MM.1S (cell line): ENCODE measurements around the gene RASA1.
"Not testable (repeated sequence)": the region's sequence is repeated elsewhere in the genome, so short reads cannot be mapped to it uniquely, and the experiment has no call there.

Experiments
- DNase-seq: peaks from one replicate; pipeline ENCODE4 v3.0.0-alpha.2; 2015
- H2AFZ ChIP-seq: fragments of 300-600 bp; sonication (generic); 2 replicates; pipeline ENCODE4 v1.6.0; 2016; ENCODE audit warnings: antibody characterized with exemption, low read length
- H3F3A ChIP-seq: fragments of 300-600 bp; sonication (generic); 2 replicates; pipeline ENCODE4 v1.6.1; 2016; ENCODE audit warnings: mild to moderate bottlenecking, antibody characterized with exemption, low read length, moderate library complexity, mixed read lengths; ENCODE audit not compliant: insufficient read depth
- H3K27ac ChIP-seq: fragments of 300-600 bp; sonication (generic); 2 replicates; pipeline ENCODE4 v1.5.1; 2016; ENCODE audit warnings: mild to moderate bottlenecking, low read length
- H3K27me3 ChIP-seq: fragments of 300-600 bp; sonication (generic); replicated peaks from 2 replicates; pipeline ENCODE4 v1.6.0; 2016; ENCODE audit warnings: low read length; ENCODE audit not compliant: insufficient read depth
- H3K36me3 ChIP-seq: fragments of 300-600 bp; sonication (generic); replicated peaks from 2 replicates; pipeline ENCODE4 v1.6.1; 2016; ENCODE audit warnings: mild to moderate bottlenecking, low read length, mixed read lengths; ENCODE audit not compliant: insufficient read depth
- H3K4me1 ChIP-seq: fragments of 300-600 bp; sonication (generic); 2 replicates; pipeline ENCODE4 v1.6.1; 2016; ENCODE audit warnings: low read length, mixed read lengths
- H3K4me2 ChIP-seq: fragments of 300-600 bp; sonication (generic); 2 replicates; pipeline ENCODE4 v1.6.0; 2016; ENCODE audit warnings: low read depth, low read length
- H3K4me3 ChIP-seq: fragments of 300-600 bp; sonication (generic); 2 replicates; pipeline ENCODE4 v1.5.1; 2016; ENCODE audit warnings: low read length, mixed read lengths
- H3K79me2 ChIP-seq: fragments of 300-600 bp; sonication (generic); 2 replicates; pipeline ENCODE4 v1.6.1; 2016; ENCODE audit warnings: mixed run types, low read length, mixed read lengths
- H3K9ac ChIP-seq: fragments of 300-600 bp; sonication (generic); 2 replicates; pipeline ENCODE4 v1.6.1; 2016; ENCODE audit warnings: low read length, mixed read lengths
- H3K9me2 ChIP-seq: fragments of 300-600 bp; sonication (generic); replicated peaks from 2 replicates; pipeline ENCODE4 v1.6.1; 2016; ENCODE audit warnings: mild to moderate bottlenecking, low read length, mixed read lengths; ENCODE audit not compliant: insufficient read depth
- H3K9me3 ChIP-seq: fragments of 300-600 bp; sonication (generic); replicated peaks from 2 replicates; pipeline ENCODE4 v1.6.1; 2016; ENCODE audit warnings: mild to moderate bottlenecking, low read length, mixed read lengths; ENCODE audit not compliant: insufficient read depth
- H4K20me1 ChIP-seq: fragments of 300-600 bp; sonication (generic); 2 replicates; pipeline ENCODE4 v1.6.1; 2016; ENCODE audit warnings: mild to moderate bottlenecking, low read length, moderate library complexity, mixed read lengths; ENCODE audit not compliant: insufficient read depth
- EZH2 ChIP-seq: fragments of 300-600 bp; sonication (generic); optimal IDR thresholded peaks from 2 replicates; pipeline ENCODE3; 2017; ENCODE audit warnings: low read depth, mild to moderate bottlenecking, antibody characterized with exemption, low read length, mixed read lengths
- EZH2phosphoT487 ChIP-seq: fragments of 300-600 bp; sonication (generic); IDR thresholded peaks from 2 replicates; pipeline ENCODE4 v1.6.1; 2018; ENCODE audit warnings: antibody characterized with exemption, low read length
- TF ChIP-seq, protein P1 (sequence below): fragments of 300-600 bp; sonication (generic); IDR thresholded peaks from 2 replicates; pipeline ENCODE4 v1.5.1; 2016; ENCODE audit warnings: antibody characterized with exemption, low read length, mixed read lengths

Gene RASA1

DNA sequence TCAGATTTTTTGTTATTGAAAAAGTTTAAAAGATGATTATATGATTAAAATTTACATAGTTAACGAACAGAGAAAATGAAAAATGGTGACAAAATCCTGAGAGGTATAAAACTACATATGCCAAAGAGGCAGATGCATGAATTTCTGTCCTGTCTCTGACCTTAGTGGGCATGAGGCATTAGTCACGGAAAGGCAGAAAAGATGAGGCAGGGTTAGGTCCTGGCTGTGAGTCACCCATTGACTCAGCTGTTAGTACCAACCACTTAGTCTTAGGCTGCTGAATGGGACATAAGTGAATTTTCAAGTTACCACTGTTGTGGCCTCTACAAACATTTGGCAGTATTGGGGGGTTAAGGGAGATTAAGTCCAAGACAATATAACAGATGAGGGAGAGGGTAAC is 33.1 kb downstream of the RASA1 start:
- no peaks in the 10 kb centered on the region for H3F3A ChIP-seq
- H3K9ac ChIP-seq: no peak overlapping the region
- H3K9me2 ChIP-seq: no peaks in the 10 kb centered on the region
- DNase-seq: no peak
- H4K20me1 ChIP-seq: peaks cover 8% of the 10 kb centered on the region; the same call in 1 of the 2 replicates
- peaks cover 8% of the 10 kb centered on the region; the same call in 1 of the 2 replicates for H3K36me3 ChIP-seq
- no peak overlapping the region for H3K4me2 ChIP-seq
- H3K9me3 ChIP-seq: no peaks in the 10 kb centered on the region
- TF ChIP-seq EZH2phosphoT487 (no peak), EZH2 (no peak)
- TF ChIP-seq, protein P1, sequence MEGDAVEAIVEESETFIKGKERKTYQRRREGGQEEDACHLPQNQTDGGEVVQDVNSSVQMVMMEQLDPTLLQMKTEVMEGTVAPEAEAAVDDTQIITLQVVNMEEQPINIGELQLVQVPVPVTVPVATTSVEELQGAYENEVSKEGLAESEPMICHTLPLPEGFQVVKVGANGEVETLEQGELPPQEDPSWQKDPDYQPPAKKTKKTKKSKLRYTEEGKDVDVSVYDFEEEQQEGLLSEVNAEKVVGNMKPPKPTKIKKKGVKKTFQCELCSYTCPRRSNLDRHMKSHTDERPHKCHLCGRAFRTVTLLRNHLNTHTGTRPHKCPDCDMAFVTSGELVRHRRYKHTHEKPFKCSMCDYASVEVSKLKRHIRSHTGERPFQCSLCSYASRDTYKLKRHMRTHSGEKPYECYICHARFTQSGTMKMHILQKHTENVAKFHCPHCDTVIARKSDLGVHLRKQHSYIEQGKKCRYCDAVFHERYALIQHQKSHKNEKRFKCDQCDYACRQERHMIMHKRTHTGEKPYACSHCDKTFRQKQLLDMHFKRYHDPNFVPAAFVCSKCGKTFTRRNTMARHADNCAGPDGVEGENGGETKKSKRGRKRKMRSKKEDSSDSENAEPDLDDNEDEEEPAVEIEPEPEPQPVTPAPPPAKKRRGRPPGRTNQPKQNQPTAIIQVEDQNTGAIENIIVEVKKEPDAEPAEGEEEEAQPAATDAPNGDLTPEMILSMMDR: no peak
- peaks cover 93% of the 10 kb centered on the region for H3K79me2 ChIP-seq
- H2AFZ ChIP-seq: no peak overlapping the region
- no peak overlapping the region for H3K27ac ChIP-seq
- H3K4me1 ChIP-seq: peaks cover 17% of the 10 kb centered on the region
- H3K27me3 ChIP-seq: no peaks in the 10 kb centered on the region
- no peak overlapping the region for H3K4me3 ChIP-seq

DNA sequence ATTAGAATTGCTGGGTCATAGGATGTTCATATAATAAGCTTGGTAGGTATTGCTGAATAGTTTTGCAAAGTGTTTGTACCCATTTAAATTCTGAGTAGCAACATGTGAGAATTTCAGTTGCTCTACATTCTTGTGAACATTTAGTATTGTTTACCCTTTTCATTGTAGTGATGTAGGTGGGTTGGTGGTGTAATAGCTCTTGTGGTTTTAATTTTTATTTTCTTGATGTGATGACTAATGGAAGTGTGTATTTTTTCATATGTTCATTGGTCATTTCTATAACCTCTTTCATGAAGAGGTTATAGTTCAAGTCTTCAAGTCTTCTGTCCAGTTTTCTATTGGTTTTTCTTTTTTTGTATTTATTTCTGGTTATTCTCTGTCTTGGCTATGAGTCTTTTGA is 34.4 kb downstream of the RASA1 start:
- Histone ChIP-seq H3K4me2 (no peak overlapping the region), H4K20me1 (peaks cover 2% of the 10 kb centered on the region; the same call in 1 of the 2 replicates), H3K79me2 (peaks cover 92% of the 10 kb centered on the region)

DNA sequence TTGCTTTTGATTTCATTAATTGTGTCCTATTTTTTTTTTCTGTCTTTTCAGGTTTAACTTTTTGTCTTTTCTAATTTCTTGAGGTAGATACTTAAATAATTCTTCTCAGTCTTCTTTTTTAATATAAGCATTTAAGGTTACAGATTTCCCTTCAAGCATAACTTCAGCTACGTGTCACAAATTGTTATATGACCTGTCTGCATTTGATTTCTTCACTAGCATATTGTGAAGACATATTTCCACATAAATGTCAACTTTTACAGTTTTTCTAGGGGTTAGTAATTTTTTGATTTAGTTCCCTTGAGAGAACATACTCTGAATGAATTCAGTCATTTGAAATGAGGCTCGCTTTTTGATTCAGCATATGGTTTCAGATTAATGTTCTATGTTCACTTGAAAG is 35.6 kb downstream of the RASA1 start:
- Histone ChIP-seq H3K9me2 (no peaks in the 10 kb centered on the region), H3K9me3 (no peaks in the 10 kb centered on the region), H3K4me3 (no peak overlapping the region), H3K9ac (no peak overlapping the region), H4K20me1 (no peaks in the 10 kb centered on the region; the same call in 1 of the 2 replicates), H3K27ac (no peak overlapping the region), H3K27me3 (no peaks in the 10 kb centered on the region), H3F3A (peaks cover 13% of the 10 kb centered on the region), H3K4me1 (peaks cover 12% of the 10 kb centered on the region), H2AFZ (no peak overlapping the region), H3K36me3 (peaks cover 11% of the 10 kb centered on the region; the same call in 1 of the 2 replicates), H3K79me2 (peaks cover 82% of the 10 kb centered on the region), H3K4me2 (no peak overlapping the region)
- TF ChIP-seq, protein P1: no peak
- no peak for TF ChIP-seq EZH2phosphoT487
- TF ChIP-seq EZH2: no peak
- DNase-seq: no peak

More for the DNA sequence above, 34.4 kb downstream of the RASA1 start:
- Histone ChIP-seq H3K9me3 (no peaks in the 10 kb centered on the region), H3K27ac (no peak overlapping the region), H3K9ac (no peak overlapping the region), H2AFZ (no peak overlapping the region), H3K36me3 (peaks cover 11% of the 10 kb centered on the region; the same call in 1 of the 2 replicates), H3K27me3 (no peaks in the 10 kb centered on the region), H3K4me1 (peaks cover 6% of the 10 kb centered on the region), H3K9me2 (no peaks in the 10 kb centered on the region), H3K4me3 (no peak overlapping the region), H3F3A (peaks cover 2% of the 10 kb centered on the region; the same call in 1 of the 2 replicates)
- no peak for TF ChIP-seq EZH2
- no peak for TF ChIP-seq EZH2phosphoT487
- no peak for DNase-seq

DNA sequence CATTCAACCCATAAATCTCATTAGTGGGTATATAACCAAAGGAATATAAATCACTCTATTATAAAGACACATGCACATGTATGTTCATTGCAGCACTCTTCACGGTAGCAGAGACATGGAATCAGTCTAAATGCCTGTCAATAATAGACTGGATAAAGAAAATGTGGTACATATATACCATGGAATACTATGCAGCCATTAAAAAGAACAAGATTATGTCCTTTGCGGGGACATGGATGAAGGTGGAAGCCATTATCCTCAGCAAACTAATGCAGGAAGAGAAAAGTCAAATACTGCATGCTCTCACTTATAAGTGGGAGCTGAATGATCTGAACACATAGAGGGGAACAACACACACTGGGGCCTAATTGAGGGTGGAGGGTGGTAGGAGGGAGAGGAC is 38.4 kb downstream of the RASA1 start:
- H3K27ac ChIP-seq, H3K4me3 ChIP-seq, H2AFZ ChIP-seq, H3K9me2 ChIP-seq, DNase-seq, H4K20me1 ChIP-seq, H3K4me2 ChIP-seq, H3K9me3 ChIP-seq, H3K9ac ChIP-seq, H3K27me3 ChIP-seq: not testable (repeated sequence)
- Histone ChIP-seq H3F3A (peaks cover 13% of the 10 kb centered on the region), H3K4me1 (peaks cover 16% of the 10 kb centered on the region), H3K79me2 (peaks cover 82% of the 10 kb centered on the region), H3K36me3 (peaks cover 11% of the 10 kb centered on the region; the same call in 1 of the 2 replicates)
